Activated CD4-positive, CD25-positive, alpha-beta regulatory T cell treated with anti-CD3 and anti-CD28 coated beads, Interleukin-2, amount 50 U/mL, for 72 hours (primary cell): ENCODE data around the gene ZNF211.

Experiments
- DNase-seq: peaks from one replicate; pipeline ENCODE4 v3.0.0; 2021

Gene ZNF211

DNA sequence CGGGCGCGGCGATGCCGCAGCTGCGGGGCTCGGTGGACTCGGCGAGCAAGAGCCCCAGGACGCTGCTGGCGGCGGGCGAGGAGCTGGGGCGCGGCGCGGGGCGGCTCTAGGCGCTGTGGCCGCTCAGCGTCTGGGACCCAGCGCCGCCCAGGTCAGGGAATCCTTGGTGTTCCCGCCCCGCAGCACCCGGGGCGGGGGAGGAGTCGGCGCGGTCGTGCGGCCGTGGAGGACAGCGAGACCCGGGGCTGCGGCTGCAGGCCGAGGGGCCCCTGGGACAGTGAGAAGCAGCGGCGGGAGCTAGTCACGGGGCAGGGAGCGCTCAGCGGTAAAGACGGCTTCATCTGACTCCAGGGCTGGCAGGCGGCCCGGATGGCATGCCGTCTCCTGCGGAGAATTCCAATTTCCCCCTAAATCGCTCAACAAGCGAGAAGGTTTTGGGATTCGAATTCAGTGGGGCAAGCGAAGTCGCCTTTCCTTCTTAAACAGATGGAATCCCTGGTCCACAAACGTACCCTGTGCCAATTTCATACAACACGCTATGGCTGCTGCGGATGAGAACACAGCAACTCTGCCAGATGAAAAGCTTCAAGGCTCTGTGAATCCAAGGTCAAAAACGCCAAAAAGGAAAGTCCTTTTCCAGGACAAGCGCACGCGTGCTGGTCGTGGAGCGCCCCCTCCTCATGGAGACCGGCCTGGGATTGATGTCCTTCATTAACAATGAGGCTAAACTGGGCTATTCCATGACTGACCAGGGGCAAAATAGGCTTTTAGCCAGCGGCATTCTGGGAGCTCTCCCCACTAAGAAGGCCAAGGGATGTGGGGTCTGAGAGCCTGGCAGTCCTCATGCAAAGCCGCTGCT, 31.5 kb downstream of the ZNF211 start:
- DNase-seq = no peak

DNA sequence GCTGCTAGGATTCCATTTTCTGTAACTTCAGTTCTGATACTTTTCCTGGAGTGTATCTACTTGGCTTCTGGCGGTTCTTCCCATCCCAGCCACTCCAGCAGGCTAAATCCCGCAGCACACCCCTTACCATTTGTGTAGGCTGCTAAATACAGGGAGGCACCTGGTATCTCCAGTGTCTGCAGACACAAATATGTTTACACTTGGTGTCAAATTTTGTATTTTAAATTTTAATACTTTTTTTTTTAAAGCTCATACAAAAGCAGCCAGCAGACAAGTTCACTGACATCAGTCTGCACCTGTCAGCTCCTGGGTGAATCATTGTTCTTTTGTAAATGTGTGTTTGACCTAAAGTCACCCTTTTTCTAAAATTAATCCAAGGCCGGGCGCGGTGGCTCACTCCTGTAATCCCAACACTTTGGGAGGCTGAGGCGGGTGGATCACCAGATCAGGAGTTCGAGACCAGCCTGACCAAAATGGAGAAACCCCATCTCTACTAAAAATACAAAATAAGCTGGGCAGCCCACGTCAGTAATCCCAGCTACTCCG, 32.4 kb downstream of the ZNF211 start:
- no peak for DNase-seq

- no peak for DNase-seq
Measured at GRCh38 chr19:57667228-57667627, 34.3 kb downstream of the ZNF211 start.

- DNase-seq = no peak
Measured at GRCh38 chr19:57668635-57669034, 35.7 kb downstream of the ZNF211 start, which contains the start of gene ZSCAN4. TSS of gene ZSCAN4 (plus strand) at chr19:57668935. CDS start at chr19:57676146, 7,211 bp downstream.

DNA sequence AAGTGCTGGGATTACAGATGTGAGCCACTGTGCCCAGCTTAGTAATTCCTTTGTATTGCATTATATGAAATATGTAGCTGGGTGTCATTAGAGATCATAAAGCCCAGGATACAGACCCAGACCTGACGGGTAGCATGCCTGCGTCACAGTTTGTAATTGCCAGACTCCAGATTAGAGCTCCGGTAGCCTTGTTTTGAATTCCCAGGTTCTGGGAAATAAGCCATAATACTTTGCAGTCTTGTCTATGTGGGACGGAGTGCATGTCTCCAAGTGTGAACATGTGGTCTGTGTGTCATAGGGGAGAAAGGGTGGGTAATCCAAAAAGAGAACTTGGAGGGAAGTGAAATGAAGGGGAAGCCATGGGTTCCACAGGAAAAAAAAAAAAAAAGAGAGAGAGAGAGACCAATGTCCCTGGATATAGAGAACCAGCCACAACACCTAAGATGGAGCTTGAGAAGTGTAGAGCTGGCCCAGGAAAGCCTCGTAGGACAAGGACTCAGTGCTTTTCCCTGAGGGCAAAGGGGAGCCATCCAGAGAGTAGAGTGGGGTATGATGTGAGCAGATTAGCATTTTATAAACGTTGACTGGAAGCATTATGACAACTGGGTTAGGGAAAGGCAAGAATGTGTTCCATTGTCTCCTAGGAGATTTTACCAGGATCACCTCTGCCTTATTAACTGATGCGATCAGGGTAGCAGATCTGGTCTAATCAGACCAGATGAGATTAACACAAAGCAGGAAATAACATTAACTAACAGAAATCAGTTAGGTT, 38.3 kb downstream of the ZNF211 start:
- no peak for DNase-seq

DNA sequence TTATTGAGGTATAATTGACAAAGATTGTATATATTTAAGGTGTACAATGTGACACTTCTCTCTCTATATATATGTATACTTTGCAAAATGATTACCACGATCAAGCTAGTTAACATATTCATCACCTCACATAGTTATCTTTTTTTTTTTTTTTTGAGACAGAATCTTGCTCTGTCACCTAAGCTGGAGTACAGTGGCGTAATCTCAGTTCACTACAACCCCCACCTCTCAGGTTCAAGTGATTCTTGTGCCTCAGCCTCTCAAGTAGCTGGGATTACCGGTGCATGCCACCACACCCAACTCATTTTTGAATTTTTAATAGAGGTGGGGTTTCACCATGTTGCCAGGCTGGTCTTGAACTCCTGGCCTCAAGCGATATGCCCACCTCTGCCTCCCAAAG, 39.5 kb downstream of the ZNF211 start:
- DNase-seq = no peak

DNA sequence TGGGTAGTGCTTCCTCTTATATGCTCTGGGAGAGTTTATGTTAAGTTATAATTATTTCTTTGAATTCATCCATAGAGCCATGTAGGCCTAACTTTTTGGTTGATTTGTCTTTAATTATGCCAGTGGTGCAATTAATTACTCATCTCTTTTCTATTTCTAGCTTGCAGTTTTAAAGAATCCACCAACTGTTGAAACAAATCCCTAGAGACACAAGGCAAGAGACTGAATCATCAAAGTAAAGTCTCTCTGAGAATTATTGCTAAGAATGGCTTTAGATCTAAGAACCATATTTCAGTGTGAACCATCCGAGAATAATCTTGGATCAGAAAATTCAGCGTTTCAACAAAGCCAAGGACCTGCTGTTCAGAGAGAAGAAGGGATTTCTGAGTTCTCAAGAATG, 42.9 kb downstream of the ZNF211 start:
- no peak for DNase-seq

DNA sequence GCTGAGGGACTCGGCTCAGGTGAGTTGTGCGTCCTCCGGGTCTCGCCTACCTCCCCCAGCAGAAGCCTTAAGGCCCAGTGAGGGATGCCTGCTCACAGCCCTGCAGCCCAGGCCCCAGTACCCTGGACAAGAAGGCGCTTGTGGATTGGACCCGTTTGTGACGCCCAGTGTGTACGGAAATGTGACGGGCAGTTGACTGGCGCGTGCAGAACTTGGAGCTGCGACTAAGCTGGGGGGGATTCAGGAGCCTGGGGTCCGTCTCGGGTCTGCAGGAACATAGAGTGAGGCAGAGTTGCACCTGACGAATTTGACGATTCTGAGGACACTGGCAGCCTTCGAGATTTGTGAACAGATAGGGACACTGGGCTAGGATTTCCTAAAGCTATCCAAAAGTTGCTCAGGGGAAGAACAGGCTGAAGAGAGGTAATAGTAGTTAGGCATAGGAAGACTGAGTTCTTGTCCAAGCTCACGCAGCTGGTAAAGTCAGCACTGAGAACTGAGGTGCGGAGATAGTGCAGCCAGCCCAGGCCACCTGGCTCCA, 49.3 kb downstream of the ZNF211 start:
- DNase-seq = no peak

DNA sequence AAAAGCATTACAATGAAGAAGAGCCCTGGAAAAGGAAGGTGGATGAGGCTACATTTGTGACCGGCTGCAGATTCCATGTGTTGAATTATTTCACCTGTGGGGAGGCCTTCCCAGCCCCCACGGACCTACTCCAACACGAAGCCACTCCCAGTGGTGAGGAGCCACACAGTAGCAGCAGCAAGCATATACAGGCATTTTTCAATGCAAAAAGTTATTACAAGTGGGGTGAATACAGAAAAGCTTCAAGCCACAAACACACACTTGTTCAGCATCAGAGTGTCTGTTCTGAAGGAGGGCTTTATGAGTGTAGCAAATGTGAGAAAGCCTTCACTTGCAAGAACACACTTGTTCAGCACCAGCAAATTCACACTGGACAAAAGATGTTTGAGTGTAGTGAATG, 53.8 kb downstream of the ZNF211 start:
- DNase-seq = no peak

DNA sequence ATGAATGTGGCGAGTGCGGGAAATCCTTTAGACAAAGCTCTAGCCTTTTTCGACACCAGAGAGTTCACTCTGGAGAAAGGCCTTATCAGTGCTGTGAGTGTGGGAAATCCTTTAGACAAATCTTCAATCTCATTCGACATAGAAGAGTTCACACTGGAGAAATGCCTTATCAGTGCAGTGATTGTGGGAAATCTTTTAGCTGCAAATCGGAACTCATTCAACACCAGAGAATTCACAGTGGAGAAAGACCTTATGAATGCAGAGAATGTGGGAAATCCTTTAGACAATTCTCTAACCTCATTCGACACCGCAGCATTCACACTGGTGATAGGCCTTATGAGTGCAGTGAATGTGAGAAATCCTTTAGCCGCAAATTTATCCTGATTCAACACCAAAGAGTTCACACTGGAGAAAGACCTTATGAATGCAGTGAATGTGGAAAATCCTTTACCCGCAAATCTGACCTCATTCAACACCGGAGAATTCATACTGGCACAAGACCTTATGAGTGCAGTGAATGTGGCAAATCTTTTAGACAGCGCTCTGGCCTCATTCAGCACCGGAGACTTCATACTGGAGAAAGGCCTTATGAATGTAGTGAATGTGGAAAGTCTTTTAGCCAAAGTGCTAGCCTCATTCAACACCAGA, 54.5 kb downstream of the ZNF211 start:
- DNase-seq = no peak

DNA sequence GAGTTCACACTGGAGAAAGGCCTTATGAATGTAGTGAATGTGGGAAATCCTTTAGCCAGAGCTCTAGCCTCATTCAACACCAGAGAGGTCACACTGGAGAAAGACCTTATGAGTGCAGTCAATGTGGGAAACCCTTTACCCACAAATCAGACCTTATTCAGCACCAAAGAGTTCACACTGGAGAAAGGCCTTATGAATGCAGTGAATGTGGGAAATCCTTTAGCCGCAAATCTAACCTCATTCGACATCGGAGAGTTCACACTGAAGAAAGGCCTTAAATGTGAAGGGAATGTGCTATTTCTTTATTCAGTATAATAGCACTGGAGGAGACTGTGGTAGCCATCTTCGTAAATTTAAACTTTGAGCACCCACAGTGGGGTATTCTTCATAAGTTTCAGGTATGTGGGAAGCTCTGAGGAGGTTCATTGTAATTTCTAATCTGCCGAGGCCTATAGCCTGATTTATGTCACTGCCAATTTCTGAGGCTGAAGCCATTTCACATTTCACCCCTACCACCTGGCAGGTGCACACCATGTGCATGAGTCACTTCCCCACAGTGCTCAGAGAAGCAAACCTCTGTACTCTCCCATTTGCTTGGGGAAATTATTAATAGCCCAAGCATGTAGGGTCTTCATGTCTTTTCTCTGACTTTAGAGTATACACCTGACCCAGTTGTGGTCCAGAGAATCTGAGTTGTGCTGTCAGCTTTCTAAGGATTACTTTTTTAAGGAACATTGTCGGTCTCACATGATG, 55.2 kb downstream of the ZNF211 start:
- DNase-seq = no peak

DNA sequence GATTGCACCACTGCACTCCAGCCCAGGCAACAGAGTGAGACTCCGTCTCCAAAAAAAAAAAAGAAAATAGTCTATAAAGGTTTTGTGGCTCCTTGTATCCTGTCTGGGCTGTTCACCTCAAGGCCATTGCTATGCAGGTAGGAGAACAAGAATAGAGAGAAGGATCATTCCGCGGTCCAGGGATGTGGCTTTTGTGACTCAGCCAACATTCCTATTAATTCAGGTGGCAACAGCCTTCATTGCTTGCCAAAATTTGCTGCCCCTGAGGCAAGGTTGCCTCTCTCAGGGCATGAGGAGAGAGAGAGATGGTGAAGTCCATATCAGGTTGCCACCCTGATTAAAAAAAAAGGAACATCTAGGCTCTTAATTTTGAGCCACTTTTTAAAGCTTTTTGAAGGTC, 56.8 kb downstream of the ZNF211 start:
- no peak for DNase-seq
